ENCODE results near the gene FOXF2. TPM values are rescaled to one million over a fixed set of nuclear protein-coding genes. Genes with fewer than 3 reads are reported as not detected.

The FOXF2 gene
- total and polyA plus RNA-seq, 9 donors: 0.05 to 0.18 (median 0.11) TPM; not detected in 5

DNA sequence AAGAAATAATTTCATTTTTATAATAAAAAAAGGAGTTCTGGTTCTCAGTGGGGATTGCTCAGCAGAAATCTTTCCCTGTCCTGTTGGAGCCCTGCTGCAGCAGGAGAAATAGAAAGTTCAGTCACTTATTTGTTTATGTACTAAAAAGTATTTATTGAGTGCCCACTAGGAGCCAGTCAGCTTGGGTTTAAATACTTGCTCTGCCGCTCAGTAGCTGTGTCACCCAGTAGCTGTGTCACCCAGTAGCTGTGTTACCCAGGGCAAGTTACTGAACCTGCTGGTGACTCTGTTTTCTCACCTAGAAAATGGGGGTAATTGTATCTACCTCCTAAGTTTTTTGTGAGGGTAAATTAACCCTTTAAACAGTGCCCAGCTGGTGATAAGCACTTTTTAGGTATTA is 32.9 kb downstream of the FOXF2 start:
- no peak for TF ChIP-seq POLR2A (IDR thresholded peaks at IDR 0.05)
- no peak for TF ChIP-seq EP300 (IDR thresholded peaks at IDR 0.05)
- TF ChIP-seq, protein P1, sequence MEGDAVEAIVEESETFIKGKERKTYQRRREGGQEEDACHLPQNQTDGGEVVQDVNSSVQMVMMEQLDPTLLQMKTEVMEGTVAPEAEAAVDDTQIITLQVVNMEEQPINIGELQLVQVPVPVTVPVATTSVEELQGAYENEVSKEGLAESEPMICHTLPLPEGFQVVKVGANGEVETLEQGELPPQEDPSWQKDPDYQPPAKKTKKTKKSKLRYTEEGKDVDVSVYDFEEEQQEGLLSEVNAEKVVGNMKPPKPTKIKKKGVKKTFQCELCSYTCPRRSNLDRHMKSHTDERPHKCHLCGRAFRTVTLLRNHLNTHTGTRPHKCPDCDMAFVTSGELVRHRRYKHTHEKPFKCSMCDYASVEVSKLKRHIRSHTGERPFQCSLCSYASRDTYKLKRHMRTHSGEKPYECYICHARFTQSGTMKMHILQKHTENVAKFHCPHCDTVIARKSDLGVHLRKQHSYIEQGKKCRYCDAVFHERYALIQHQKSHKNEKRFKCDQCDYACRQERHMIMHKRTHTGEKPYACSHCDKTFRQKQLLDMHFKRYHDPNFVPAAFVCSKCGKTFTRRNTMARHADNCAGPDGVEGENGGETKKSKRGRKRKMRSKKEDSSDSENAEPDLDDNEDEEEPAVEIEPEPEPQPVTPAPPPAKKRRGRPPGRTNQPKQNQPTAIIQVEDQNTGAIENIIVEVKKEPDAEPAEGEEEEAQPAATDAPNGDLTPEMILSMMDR (IDR thresholded peaks at IDR 0.05): no peak
- intact Hi-C loops (cut with DNase I): no loop called here
- 78 to 82% (median 81%) methylated on average over 1 of the region's 1 CpG for WGBS, 3 donors
- Histone ChIP-seq H3K27me3 (no peaks in the 10 kb centered on the region), H3K36me3 (no peaks in the 10 kb centered on the region), H3K4me1 (ENCODE audit: insufficient read depth) (no peaks in the 10 kb centered on the region), H3K27ac (no peak overlapping the region), H3K9me3 (no peaks in the 10 kb centered on the region), H3K4me3 (no peak overlapping the region)
- DNase-seq: no peak

DNA sequence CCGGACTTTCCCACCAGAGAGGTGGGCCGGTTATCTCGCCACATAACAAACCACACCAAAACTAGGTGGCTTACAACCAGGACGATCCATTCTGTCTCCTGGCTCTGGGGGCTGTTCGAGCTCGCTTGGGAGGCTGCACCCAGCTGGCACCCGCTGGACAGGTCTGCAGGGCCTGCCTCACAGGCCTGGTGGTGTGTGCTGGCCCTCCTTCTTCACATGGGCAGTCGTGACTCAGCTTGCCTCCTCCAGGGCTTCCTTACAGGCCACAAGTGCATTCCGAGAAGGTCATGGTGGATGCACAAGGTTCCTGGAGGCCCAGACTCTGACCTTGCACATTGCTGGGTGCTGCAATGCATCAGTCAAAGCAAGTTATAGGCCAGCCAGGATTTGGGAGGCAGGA is 34.2 kb downstream of the FOXF2 start:
- 82 to 89% (median 86%) methylated on average over 9 of the region's 9 CpGs for WGBS, 3 donors
- intact Hi-C loops (cut with DNase I): no loop called here
- H3K27me3 ChIP-seq: no peaks in the 10 kb centered on the region
- no peak for DNase-seq
- TF ChIP-seq EP300 (IDR thresholded peaks at IDR 0.05): no peak
- TF ChIP-seq, protein P1 (IDR thresholded peaks at IDR 0.05): no peak
- TF ChIP-seq POLR2A (IDR thresholded peaks at IDR 0.05): no peak
- no peaks in the 10 kb centered on the region for H3K4me1 ChIP-seq (ENCODE audit: insufficient read depth)
- H3K27ac ChIP-seq: no peak overlapping the region
- no peaks in the 10 kb centered on the region for H3K36me3 ChIP-seq
- no peaks in the 10 kb centered on the region for H3K9me3 ChIP-seq
- no peak overlapping the region for H3K4me3 ChIP-seq

DNA sequence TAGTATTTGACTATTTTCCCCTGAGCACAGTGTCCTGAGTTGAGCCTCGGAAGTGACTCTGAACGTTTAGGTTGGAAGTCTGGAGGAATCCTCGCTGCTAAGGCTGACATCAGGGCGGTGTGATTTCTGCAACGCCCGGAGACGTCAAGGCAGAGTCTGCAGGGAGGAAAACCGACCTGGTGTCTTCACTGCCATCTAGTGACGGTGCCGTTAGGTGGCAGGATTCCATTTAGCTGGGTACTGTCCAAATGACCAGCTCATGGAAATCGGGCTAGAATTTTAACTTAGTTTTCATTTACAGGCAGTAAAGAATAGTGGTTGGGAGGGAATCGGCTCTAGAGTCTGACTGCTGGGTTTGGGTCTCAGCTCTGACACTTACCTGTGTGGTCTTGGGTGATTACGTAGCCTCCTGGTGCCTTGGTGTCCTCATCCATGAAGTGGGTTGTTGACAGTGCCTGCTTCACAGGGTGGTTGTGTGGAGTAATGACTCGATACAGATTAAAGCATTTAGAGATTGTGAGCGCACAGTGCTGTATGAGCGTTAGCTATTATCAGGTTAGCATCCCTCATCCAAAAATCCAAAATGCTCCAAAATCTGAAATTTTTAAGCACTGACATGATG is 35.0 kb downstream of the FOXF2 start:
- no peak overlapping the region for H3K27ac ChIP-seq
- DNase-seq: no peak
- H3K36me3 ChIP-seq: no peaks in the 10 kb centered on the region
- no peaks in the 10 kb centered on the region for H3K9me3 ChIP-seq
- TF ChIP-seq, protein P1 (IDR thresholded peaks at IDR 0.05): no peak
- TF ChIP-seq EP300 (IDR thresholded peaks at IDR 0.05) (no peak), POLR2A (IDR thresholded peaks at IDR 0.05) (no peak)
- no peaks in the 10 kb centered on the region for H3K4me1 ChIP-seq (ENCODE audit: insufficient read depth)
- no peaks in the 10 kb centered on the region for H3K27me3 ChIP-seq
- intact Hi-C loops (cut with DNase I): no loop called here
- H3K4me3 ChIP-seq: no peak overlapping the region
- 25 to 29% (median 28%) methylated on average over 16 of the region's 16 CpGs for WGBS, 3 donors

DNA sequence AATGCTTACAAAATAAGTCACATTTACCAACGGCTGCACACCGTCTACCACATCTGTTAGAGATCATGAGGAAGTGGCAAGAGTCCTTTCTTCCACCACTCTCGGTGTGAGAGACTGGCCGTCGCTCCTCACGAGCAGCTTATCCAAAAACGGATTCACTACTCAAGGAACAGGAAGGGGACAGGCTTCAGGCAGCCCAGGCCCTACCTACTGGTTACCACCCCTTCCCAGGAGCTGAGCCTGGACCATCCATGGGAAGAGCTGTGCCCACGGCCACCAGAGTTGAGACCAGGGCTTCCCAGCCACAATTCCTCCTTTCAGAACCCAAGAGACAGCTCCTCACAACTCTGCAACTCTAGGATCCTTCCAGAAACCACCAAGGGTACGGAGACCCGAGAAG is 37.0 kb downstream of the FOXF2 start:
- H3K27me3 ChIP-seq: no peaks in the 10 kb centered on the region
- no peaks in the 10 kb centered on the region for H3K36me3 ChIP-seq
- intact Hi-C loops (cut with DNase I): no loop called here
- H3K27ac ChIP-seq: no peak overlapping the region
- H3K4me1 ChIP-seq (ENCODE audit: insufficient read depth): no peaks in the 10 kb centered on the region
- no peaks in the 10 kb centered on the region for H3K9me3 ChIP-seq
- no peak for DNase-seq
- WGBS, 3 donors: 62 to 74% (median 66%) methylated on average over 10 of the region's 10 CpGs
- no peak overlapping the region for H3K4me3 ChIP-seq
- no peak for TF ChIP-seq EP300 (IDR thresholded peaks at IDR 0.05)
- TF ChIP-seq, protein P1 (IDR thresholded peaks at IDR 0.05): no peak
- no peak for TF ChIP-seq POLR2A (IDR thresholded peaks at IDR 0.05)

Measured in ovary (tissue), 9 donors.